Dermis blood vessel endothelial cell (primary cell): ENCODE data around the gene MIB1. TPM values are rescaled to one million over a fixed set of nuclear protein-coding genes. Genes with fewer than 3 reads are reported as not detected.

Experiments used
- DNase-seq: peaks from one replicate; pipeline ENCODE4 v3.0.0; 2010
- total RNA-seq: library from RNA; depleted of rRNA; stranded (reverse); fragments of >200 nt; gene quantifications from 2 replicates; pipeline ENCODE4 v1.2.3, GENCODE V29; 2014

Gene MIB1
- total RNA-seq, 1 donor from 2014 or later: 73.2 TPM

- peak; percentile 56 for DNase-seq
Measured at GRCh38 chr18:21820033-21820810, 79.6 kb downstream of the MIB1 start.

DNA sequence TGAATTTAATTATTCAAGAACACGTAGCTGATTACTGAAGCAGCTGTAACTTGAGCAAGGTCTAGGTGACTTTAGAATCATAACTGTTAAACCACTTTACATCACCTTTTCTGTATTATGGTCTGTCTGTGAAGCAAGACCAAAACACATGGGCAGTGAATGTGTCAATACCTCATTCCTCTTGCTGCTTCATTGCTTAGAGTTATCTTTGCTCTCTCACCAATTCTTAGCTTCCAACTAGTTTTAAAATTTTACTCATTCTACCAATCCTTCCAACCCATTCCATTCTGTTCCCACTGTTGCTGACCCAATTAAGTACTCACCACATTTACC, 80.2 kb downstream of the MIB1 start:
- DNase-seq: no peak

DNA sequence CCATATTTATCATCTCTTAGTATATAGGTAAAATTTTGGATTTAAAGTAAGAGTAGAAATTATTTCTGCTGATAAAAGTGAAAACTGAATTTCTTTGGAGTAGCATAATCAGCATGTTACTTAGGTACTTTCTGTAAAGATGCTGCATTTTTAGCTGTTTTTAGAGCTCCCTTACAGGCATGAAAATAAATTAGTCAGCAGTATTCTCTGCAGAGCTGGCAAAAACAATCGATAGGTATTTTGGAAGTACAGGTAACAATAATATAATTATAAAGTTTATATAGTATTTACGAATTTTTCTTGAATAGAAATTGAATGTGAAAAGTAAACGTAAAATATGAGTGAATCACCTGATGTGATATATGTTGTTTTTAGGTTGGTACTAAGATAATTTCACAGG, 83.3 kb downstream of the MIB1 start:
- no peak for DNase-seq

GRCh38 chr18:21826196-21826595, 85.6 kb downstream of the MIB1 start:
- peak; percentile 74 for DNase-seq

DNA sequence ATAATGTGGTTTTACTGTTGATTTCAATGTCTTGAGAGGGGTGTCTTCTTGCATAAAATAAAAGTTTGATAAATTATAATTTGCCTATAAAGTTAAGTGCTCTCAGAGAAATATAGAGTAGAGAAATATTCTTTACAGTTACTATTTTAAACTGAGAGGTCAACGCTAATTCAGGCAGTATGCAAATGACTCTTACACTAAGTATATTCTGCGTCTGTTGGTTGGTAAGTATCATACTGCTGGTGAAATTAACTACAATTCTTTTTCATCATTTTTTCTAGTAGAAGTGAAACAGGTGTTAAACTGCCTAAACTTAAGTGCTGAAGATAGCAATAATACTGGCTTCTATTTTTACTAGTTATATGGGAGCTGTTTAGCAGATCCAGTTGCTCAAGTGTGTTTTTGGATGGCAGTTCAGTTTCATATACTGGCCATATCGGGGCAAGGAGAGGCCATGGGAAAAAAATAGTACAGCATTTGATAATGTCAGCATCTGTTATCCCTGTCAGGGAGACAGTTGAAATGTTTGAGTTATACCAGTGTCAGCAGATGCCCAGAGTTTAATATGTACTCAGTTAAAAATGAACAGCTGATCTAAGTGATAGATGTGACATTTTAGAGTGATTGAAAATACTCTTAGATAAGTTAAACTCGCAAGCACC, 86.2 kb downstream of the MIB1 start:
- no peak for DNase-seq

DNA sequence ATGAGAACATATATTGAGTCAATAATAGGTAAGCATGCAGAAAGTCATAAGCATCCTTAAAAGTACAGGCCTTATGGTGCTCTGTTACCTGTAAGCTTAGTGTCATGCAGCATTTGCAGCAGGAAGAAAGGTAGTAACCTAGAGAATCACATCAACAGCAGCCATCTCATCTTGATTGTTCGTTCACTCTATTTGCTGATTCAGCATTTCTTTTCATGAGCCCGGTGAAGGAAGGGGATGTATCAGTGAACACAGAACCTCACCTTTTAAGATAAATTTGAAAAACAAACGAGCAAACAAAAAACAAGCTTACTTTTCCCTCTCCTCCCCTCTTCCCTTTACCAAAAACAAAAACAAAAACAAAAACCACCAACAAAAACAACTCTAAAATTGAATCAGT, 89.9 kb downstream of the MIB1 start:
- no peak for DNase-seq

- DNase-seq: no peak
Measured at GRCh38 chr18:21831413-21831831, 90.8 kb downstream of the MIB1 start.

DNA sequence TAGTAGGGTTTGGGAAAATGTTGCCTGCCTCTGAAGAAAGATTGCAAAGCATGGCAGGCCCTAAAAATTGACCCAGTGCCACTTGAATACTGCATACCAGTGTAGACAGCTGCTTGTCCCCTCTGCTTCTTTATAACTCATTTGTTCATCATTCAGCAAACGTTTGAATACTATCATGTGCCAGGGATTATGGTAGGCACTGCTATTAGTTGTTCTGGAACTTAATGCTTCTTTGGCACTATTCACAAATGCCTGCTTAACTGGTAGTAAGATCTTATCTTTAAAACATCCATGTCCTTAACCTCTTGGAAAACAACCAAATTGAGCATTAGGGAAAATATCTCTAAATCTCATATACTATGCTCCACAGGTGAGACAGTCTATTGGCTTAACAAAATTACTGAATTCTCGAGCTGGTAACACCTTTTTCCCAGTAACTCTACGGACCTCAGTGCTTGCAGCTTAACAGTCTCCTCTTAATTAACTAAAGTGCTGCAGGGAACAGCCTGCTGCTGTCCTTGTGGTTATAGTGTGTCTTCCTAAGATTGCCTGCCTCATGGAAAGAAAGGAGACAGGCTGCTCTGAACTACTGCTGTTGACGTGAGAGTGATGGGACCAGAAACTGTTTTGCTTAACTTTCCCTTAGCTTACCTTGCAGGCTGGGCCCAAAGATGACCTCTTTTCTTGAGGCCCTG, 93.2 kb downstream of the MIB1 start:
- peak; percentile 3 for DNase-seq

DNA sequence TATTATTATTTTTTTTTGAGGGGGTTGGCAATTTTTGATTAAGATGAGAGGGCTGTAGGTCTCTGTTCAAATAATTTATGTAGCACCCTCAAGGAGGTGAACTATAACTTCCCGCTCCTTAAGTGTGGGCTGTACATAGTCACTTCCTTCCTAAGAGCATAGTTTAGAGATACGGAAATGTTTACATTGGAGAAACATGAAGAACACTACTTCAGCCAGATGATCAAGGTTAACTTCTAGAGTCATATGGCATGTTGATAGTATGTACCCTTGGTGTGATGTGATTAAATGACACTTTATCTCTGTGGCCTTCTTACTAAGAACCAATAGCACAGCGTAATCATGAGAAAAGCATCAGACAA, 93.7 kb downstream of the MIB1 start:
- peak; percentile 59 for DNase-seq

DNA sequence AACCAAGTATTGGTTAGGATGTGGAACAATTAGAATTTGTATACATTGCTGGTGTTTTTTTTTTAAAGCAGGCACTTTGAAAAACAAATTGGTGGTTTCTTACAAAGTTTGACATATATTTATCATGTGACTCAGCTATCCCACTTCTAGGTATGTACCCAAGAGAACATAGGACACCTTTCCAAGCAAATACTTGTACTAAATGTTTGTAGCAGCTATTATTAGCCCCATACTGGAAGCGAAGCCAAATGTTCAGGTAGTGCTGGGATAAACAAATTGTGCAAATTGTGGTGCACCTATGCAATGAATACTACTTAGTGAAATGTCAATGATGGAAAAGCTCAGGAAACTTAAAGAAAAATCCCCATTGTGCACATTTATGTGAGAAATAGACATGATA, 101.0 kb downstream of the MIB1 start:
- no peak for DNase-seq

DNA sequence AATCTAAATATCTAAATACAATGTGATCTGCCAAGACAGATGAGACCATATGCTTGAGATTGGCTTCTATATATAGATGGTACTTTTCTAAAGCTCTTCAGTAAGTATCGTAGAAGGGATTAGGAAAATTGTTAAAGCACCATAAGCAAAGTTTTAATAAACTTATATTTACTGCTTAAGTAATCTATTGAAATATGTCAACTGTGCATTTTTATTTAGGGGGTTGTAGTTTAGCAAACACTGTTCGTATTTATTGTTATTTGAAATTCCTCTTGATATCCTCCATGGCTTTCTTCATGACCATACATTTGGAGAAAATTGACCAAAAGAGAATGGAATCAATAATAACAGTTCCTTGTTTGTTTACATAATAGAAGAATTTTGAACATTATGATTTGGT, 102.7 kb downstream of the MIB1 start:
- no peak for DNase-seq

DNA sequence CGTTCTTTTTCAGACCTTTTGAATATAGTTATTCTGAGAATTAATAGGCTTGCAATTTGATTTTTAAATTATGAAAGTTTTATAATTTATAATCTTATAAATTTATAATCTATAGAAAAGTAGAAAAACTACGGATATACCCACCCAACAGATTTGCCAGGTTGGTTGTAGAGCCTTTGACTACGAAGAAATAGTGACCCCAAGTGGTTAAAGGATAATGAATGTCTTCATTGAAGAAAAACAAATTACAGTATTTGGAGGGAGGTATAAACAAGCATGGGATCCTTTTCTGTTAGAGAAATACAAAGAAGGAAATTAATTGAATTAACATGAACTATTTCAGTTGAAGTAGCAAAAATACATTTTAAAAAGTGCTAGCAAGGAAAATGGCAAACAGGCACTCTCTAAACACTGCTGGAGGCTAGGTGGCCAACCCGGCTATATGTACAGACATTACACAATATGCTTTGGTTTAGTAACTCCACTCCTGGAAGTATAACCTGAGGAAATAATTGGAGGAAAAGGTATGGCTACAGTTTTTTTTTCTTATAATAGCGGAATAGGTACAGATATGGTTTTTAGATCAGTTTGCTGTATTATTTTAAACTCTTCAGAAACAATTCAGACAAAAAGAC, 110.9 kb downstream of the MIB1 start:
- DNase-seq: peak; percentile 55

GRCh38 chr18:21853016-21853415, 112.4 kb downstream of the MIB1 start:
- no peak for DNase-seq

- DNase-seq: no peak
Measured at GRCh38 chr18:21853775-21854552, 113.4 kb downstream of the MIB1 start.

- no peak for DNase-seq
Measured at GRCh38 chr18:21855432-21855831, 114.8 kb downstream of the MIB1 start.

DNA sequence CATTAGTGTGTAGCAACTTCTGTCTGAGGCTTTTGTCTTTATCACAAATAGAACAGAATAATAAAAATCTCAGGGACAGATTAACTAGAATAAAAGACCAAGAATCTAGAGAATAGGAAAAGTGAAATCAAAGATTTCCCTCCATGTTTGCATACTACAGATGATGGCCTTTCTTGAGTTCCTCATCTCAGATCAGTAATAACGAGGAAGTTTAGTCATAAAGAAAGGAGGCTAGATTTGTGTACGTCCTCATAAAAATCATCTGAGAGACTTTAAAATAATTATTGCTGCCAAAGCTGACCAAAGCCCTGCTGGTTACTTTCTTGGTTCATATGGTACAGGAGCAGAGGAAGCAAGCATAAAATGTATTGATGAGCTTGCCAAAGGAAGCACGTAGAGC, 117.3 kb downstream of the MIB1 start:
- no peak for DNase-seq

DNA sequence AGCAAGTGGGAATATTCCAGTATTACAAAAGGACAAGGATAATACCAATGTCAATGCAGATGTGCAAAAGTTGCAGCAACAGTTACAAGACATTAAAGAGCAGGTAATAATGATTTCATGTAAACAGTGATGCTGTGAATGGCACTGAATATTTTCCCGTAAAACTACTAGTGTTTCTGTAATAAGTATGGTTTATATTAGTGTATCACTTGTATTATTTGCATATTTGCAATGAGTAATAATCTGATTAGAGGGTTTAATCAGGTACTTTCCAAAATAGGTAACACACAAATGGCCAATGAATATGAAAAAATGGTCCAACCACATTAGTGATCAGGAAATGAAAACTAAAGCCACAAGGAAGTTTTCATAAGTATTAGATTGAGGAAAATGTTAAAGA, 118.0 kb downstream of the MIB1 start:
- no peak for DNase-seq

- DNase-seq: no peak
Measured at GRCh38 chr18:21864386-21864785, 123.8 kb downstream of the MIB1 start.

GRCh38 chr18:21865043-21865442, 124.5 kb downstream of the MIB1 start:
- DNase-seq: no peak

GRCh38 chr18:21868770-21869169, 128.2 kb downstream of the MIB1 start:
- DNase-seq: no peak

- no peak for DNase-seq
Measured at GRCh38 chr18:21889570-21889969, 149.0 kb downstream of the MIB1 start.

- no peak for DNase-seq
Measured at GRCh38 chr18:21894619-21895367, 154.2 kb downstream of the MIB1 start.
